HepG2 (cell line): ENCODE measurements around the gene CARD8. TPM values are rescaled to one million over a fixed set of nuclear protein-coding genes. Genes with fewer than 3 reads are reported as not detected.

Experiments
- ATAC-seq: fragments of 200-7000 bp; cut with Tn5 transposase; 3 replicates; pipeline ENCODE4 v1.9.1; 2020; ENCODE audit warnings: mild to moderate bottlenecking, moderate library complexity
- BruUV-seq: library from RNA; stranded (reverse); fragments of 400-500 nt; replicated peaks from 2 replicates; lab custom pipeline; 2021; lab: Mats Ljungman, UMichigan
- CTCF ChIA-PET: fragments of 300-600 bp; formaldehyde crosslinking; extraction: SDS; loops from one replicate; lab custom pipeline; 2021; ENCODE audit warnings: low total read pairs, inconsistent platforms, low intra/inter-chr PET ratio; lab: Yijun Ruan, JAX
- POLR2A ChIA-PET: fragments of 350-600 bp; sonication (Branson Sonifier 250); formaldehyde crosslinking; loops from one replicate; lab custom pipeline; 2020; ENCODE audit warnings: antibody characterized with exemption, inconsistent platforms; lab: Yijun Ruan, JAX
- DNase-seq: peaks from one replicate; pipeline ENCODE4 v3.0.0-alpha.2; 2015; ENCODE audit warnings: low spot score
- FAIRE-seq: peaks from 3 replicates; lab custom pipeline; 2011; peaks lifted over from hg19 to GRCh38; lab: Jason Lieb, UNC
- H2AFZ ChIP-seq: one replicate; pipeline ENCODE4 v1.6.1; 2011; ENCODE audit warnings: low read length, inconsistent platforms
- H3K27ac ChIP-seq: fragments of 300-600 bp; 3 replicates; pipeline ENCODE4 v1.8.0; 2011; ENCODE audit warnings: mixed run types, mild to moderate bottlenecking, mixed read lengths, low read length, inconsistent platforms; ENCODE audit not compliant: insufficient read depth; ENCODE audit errors: extremely low read length
- H3K27me3 ChIP-seq, 2 experiments: fragments of 200-600 bp in 1 of 2; 2 replicates in 1 of 2; 3 replicates in 1 of 2; pipeline versions ENCODE4 v1.6.0 to v1.8.0; 2011; ENCODE audit warnings: low read length in 2 of 2, mild to moderate bottlenecking in 2 of 2, moderate library complexity in 2 of 2, inconsistent platforms in 1 of 2; ENCODE audit not compliant: insufficient read depth in 2 of 2, control insufficient read depth in 1 of 2
- H3K36me3 ChIP-seq, 2 experiments: fragments of 200-600 bp in 1 of 2; replicated peaks in 1 of 2; 2 replicates in 1 of 2; 3 replicates in 1 of 2; pipeline versions ENCODE4 v1.5.1 to v1.8.0; 2011; ENCODE audit warnings: low read length in 2 of 2, inconsistent platforms in 1 of 2; ENCODE audit not compliant: insufficient read depth in 2 of 2, control insufficient read depth in 1 of 2
- H3K4me1 ChIP-seq: 2 replicates; pipeline ENCODE4 v1.5.1; 2012; ENCODE audit warnings: low read length, inconsistent platforms; ENCODE audit not compliant: insufficient read depth
- H3K4me2 ChIP-seq: 2 replicates; pipeline ENCODE4 v1.6.0; 2011; ENCODE audit warnings: low read depth, low read length, inconsistent platforms
- H3K4me3 ChIP-seq, 3 experiments: fragments of 200-600 bp in 1 of 3; sonication (generic), shearing (Covaris generic) in 1 of 3; replicated peaks in 1 of 3; 2 replicates each; pipeline ENCODE4 v1.5.1; 2011 to 2016; ENCODE audit warnings: low read length in 3 of 3, inconsistent platforms in 2 of 3, low read depth in 2 of 3, mild to moderate bottlenecking in 2 of 3, control low read depth in 1 of 3, mixed read lengths in 1 of 3; ENCODE audit not compliant: insufficient read depth in 1 of 3
- H3K79me2 ChIP-seq: one replicate; pipeline ENCODE4 v1.6.1; 2011; ENCODE audit warnings: low read length, inconsistent platforms; ENCODE audit not compliant: insufficient read depth
- H3K9ac ChIP-seq: 2 replicates; pipeline ENCODE4 v1.6.0; 2011; ENCODE audit warnings: mild to moderate bottlenecking, low read depth, low read length, inconsistent platforms; ENCODE audit not compliant: insufficient read depth
- H3K9me3 ChIP-seq: 2 replicates; pipeline ENCODE4 v1.5.1; 2012; ENCODE audit warnings: mild to moderate bottlenecking, low read length
- H4K20me1 ChIP-seq: 2 replicates; pipeline ENCODE4 v1.6.0; 2011; ENCODE audit warnings: inconsistent platforms, mild to moderate bottlenecking, low read length, moderate library complexity; ENCODE audit not compliant: insufficient read depth
- CHD4 ChIP-seq: fragments of 200-600 bp; sonication (generic); IDR thresholded peaks from 2 replicates; pipeline ENCODE4 v1.7.0; 2017; ENCODE audit warnings: mild to moderate bottlenecking, low read length, borderline replicate concordance
- ELF4 ChIP-seq: sonication (generic); formaldehyde crosslinking; IDR thresholded peaks from 2 replicates; pipeline ENCODE4 v1.5.0; 2020; ENCODE audit warnings: missing genetic modification reagents, mild to moderate bottlenecking, moderate library complexity, borderline replicate concordance
- IKZF5 ChIP-seq: IDR thresholded peaks from 2 replicates; pipeline ENCODE4 v1.6.1; 2018; ENCODE audit warnings: missing genetic modification reagents, mild to moderate bottlenecking, missing compliant biosample characterization
- IRF1 ChIP-seq: sonication (generic); formaldehyde crosslinking; IDR thresholded peaks from 2 replicates; pipeline ENCODE4 v1.4.0; 2020; ENCODE audit warnings: low read depth, mild to moderate bottlenecking, missing genetic modification reagents
- KAT8 ChIP-seq: IDR thresholded peaks from 2 replicates; pipeline ENCODE4 v1.6.1; 2016; ENCODE audit warnings: missing genetic modification reagents, missing compliant biosample characterization
- PAWR ChIP-seq: sonication (generic); formaldehyde crosslinking; IDR thresholded peaks from 2 replicates; pipeline ENCODE4 v1.4.0; 2020; ENCODE audit warnings: missing genetic modification reagents, mild to moderate bottlenecking, borderline replicate concordance
- PAX8 ChIP-seq: sonication (generic); formaldehyde crosslinking; IDR thresholded peaks from 2 replicates; pipeline ENCODE4 v1.8.0; 2022; ENCODE audit warnings: mild to moderate bottlenecking, missing genetic modification reagents, borderline replicate concordance
- PLSCR1 ChIP-seq: sonication (generic); formaldehyde crosslinking; IDR thresholded peaks from 2 replicates; pipeline ENCODE4 v1.5.0; 2020; ENCODE audit warnings: missing genetic modification reagents, mild to moderate bottlenecking, borderline replicate concordance
- SMAD1 ChIP-seq: sonication (generic); formaldehyde crosslinking; IDR thresholded peaks from 2 replicates; pipeline ENCODE4 v1.4.0; 2020; ENCODE audit warnings: missing genetic modification reagents, low read depth, mild to moderate bottlenecking, borderline replicate concordance
- SOX6 ChIP-seq, 2 experiments: fragments of 450-650 bp in 1 of 2; sonication (generic) in 1 of 2; formaldehyde crosslinking in 1 of 2; IDR thresholded peaks; 2 replicates each; pipeline versions ENCODE4 v1.4.0 to v1.6.1; 2017 to 2020; ENCODE audit warnings: antibody characterized with exemption in 1 of 2, mild to moderate bottlenecking in 1 of 2, missing genetic modification reagents in 1 of 2
- ZFP90 ChIP-seq: sonication (generic); formaldehyde crosslinking; IDR thresholded peaks from 2 replicates; pipeline ENCODE4 v1.8.0; 2022; ENCODE audit warnings: missing genetic modification reagents, mild to moderate bottlenecking, inconsistent platforms, borderline replicate concordance
- ZFYVE20 ChIP-seq: sonication (generic); formaldehyde crosslinking; IDR thresholded peaks from 2 replicates; pipeline ENCODE4 v1.8.0; 2023; ENCODE audit warnings: low read depth, mild to moderate bottlenecking, moderate library complexity, missing genetic modification reagents, borderline replicate concordance
- ZKSCAN8 ChIP-seq: IDR thresholded peaks from 2 replicates; pipeline ENCODE4 v1.6.1; 2016; ENCODE audit warnings: borderline replicate concordance, missing genetic modification reagents, missing compliant biosample characterization
- ZNF20 ChIP-seq: sonication (generic); formaldehyde crosslinking; IDR thresholded peaks from 2 replicates; pipeline ENCODE4 v1.4.0; 2020; ENCODE audit warnings: mild to moderate bottlenecking, moderate library complexity, missing genetic modification reagents
- ZNF782 ChIP-seq: sonication (generic); formaldehyde crosslinking; IDR thresholded peaks from 2 replicates; pipeline ENCODE4 v1.4.0; 2020; ENCODE audit warnings: missing genetic modification reagents, mild to moderate bottlenecking, borderline replicate concordance
- WGBS: methylation state at CpG from one replicate; pipeline ENCODE4 v1.1.6; 2017; ENCODE audit warnings: low lambda C conversion rate; 5-methylcytosine and 5-hydroxymethylcytosine counted together
- in situ Hi-C: cut with HindIII; loops from 2 replicates; pipeline ENCODE4 v1.10.0; 2017; ENCODE audit warnings: low pct_unique_long_range_greater_than_20kb; ENCODE audit not compliant: extremely low pct_ligation_motif_present
- intact Hi-C: fragments of 100-400 bp; cut with micrococcal nuclease; formaldehyde crosslinking; loops from one replicate; pipeline ENCODE4 v1.10.0; 2022; ENCODE audit not compliant: unreplicated experiment
- polyA plus RNA-seq, 8 experiments: library from polyadenylated mRNA; depleted of rRNA in 3 of 8; stranded (reverse) in 7 of 8; unstranded in 1 of 8; fragments of >200 nt; fragmentation: Illumina TruSeq in 4 of 8; extraction: Trizol in 4 of 8; gene quantifications; 2 replicates each; pipeline versions ENCODE4 v1.2.1 to v1.2.3, GENCODE V29; 2011 to 2016; ENCODE audit warnings: low read depth in 4 of 8, missing spikeins in 1 of 8, mixed read lengths in 1 of 8; ENCODE audit not compliant: insufficient read depth in 1 of 8
- total RNA-seq, 5 experiments: library from RNA; depleted of rRNA; stranded (reverse); fragments of >200 nt; fragmentation: Illumina TruSeq; extraction: Trizol; gene quantifications; 2 replicates each; pipeline ENCODE4 v1.2.3, GENCODE V29; 2016; ENCODE audit warnings: low read depth in 1 of 5

Gene CARD8
- total and polyA plus RNA-seq, 2 of the 13 experiments (the other 11 are each of a cell fraction or from before 2014, with no cell fraction given): 15.0 to 19.2 TPM

DNA sequence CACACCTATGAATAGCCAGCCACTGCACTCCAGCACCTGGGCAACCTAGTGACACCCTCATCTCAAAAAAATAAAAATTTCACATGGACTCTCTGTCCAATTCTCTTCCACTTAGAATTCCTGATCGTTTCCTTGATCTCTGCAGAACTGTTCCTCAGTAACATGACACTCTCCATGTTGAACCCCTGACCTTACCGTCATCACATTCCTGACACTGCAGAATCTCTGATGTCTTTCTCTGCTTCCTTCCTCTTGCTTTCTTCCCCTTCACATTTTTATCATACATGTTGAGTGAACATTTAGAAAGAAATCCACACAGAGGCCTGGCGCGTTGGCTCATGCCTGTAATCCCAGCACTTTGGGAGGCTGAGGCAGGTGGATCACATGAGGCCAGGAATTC, 29.2 kb upstream of the CARD8 start (continued):
- TF ChIP-seq IRF1 (CRISPR knock-in tag) (no peak), CHD4 (no peak), PLSCR1 (CRISPR knock-in tag) (no peak), SMAD1 (no peak), ZNF20 (CRISPR knock-in tag) (no peak), SOX6 (IDR thresholded peaks at IDR 0.05) (no peak), SOX6 (CRISPR knock-in tag; IDR thresholded peaks at IDR 0.05) (no peak)

DNA sequence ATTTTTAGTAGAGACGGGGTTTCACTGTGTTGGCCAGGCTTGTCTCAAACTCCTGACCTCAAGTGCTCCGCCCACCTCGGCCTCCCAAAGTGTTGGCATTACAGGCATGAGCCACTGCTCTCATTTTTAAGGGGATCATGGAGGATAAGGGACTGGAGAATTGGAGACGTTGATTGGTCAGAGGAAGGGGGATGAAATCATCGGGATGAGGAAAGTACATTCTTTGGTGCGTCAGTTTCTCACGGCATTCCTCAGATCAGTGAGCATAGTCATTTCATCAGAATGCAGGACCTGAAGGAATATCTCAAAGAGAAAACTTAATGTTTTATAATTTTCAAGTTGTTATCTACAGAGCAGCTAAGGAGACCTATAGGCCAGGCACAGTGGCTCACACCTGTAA, 28.2 kb upstream of the CARD8 start:
- Histone ChIP-seq H4K20me1 (no peaks in the 10 kb centered on the region), H3K4me2 (no peak overlapping the region), H3K9me3 (peaks cover 8% of the 10 kb centered on the region), H3K4me3 (no peak overlapping the region), H2AFZ (no peak overlapping the region), H3K79me2 (no peaks in the 10 kb centered on the region), H3K27me3 (no peaks in the 10 kb centered on the region), H3K9ac (no peak overlapping the region), H3K36me3 (peaks cover 12 to 41% of the 10 kb centered on the region in 2 experiments), H3K4me1 (no peaks in the 10 kb centered on the region), H3K27ac (no peak overlapping the region)
- intact Hi-C loops: no loop called here
- over 99% methylated on average over 7 of the region's 7 CpGs for WGBS
- DNase-seq: no peak
- in situ Hi-C loops: no loop called here
- no peak for TF ChIP-seq ZFYVE20
- TF ChIP-seq ELF4 (CRISPR knock-in tag): no peak
- no peak for TF ChIP-seq SMAD1
- no peak for TF ChIP-seq ZFP90 (CRISPR knock-in tag)
- no peak for TF ChIP-seq ZNF782
- no peak for TF ChIP-seq PAX8 (CRISPR knock-in tag)
- TF ChIP-seq ZKSCAN8 (CRISPR knock-in tag): no peak
- TF ChIP-seq KAT8 (CRISPR knock-in tag): no peak
- TF ChIP-seq IKZF5 (CRISPR knock-in tag): no peak
- TF ChIP-seq PAWR: no peak
- no TSS peak for BruUV-seq
- no peak for ATAC-seq
- ChIA-PET CTCF (no interaction called here), POLR2A (no interaction called here)
- FAIRE-seq: no peak
